GM12892 (cell line): ENCODE data around the gene KCNQ5.

Experiments used
- POLR2A ChIP-seq: IDR thresholded peaks from 2 replicates; pipeline ENCODE4 v1.6.1; 2011; ENCODE audit warnings: low read depth, low read length, control low read depth
- POLR2AphosphoS5 ChIP-seq: IDR thresholded peaks from 2 replicates; pipeline ENCODE4 v1.6.1; 2011; ENCODE audit warnings: low read depth, low read length, control low read depth
- TAF1 ChIP-seq: IDR thresholded peaks from 2 replicates; pipeline ENCODE4 v1.6.1; 2011; ENCODE audit warnings: low read depth, mild to moderate bottlenecking, control low read depth, low read length, borderline replicate concordance

DNA sequence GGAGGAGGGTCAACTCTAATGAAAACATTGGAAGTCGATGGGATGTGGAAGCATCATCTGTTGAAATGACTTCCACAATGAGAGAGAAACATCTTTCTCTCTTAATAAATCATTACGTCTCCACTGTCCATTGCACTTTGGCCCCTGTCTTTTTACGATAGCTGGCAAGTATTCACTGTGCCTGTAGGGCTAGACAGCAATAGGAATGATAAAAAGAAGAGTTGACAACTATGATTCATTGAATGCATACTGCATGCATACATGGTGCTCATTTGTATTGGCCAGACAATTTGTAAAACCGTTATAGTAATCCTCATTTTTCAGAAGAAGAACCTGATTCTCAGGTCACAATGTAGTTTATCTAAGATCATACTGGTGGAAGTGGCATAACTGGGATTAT lies 220.3 kb downstream of the KCNQ5 start:
- TF ChIP-seq POLR2A (no peak), POLR2AphosphoS5 (no peak), TAF1 (no peak)
